Omental fat pad (tissue), 4 donors: ENCODE measurements around the gene ZNF524. TPM values are rescaled to one million over a fixed set of nuclear protein-coding genes. Genes with fewer than 3 reads are reported as not detected.

ENCODE experiments used
- ATAC-seq: fragments of 150-250 bp; one replicate; pipeline ENCODE4 v1.9.1; 2016; ENCODE audit warnings: mild to moderate bottlenecking, moderate library complexity; ENCODE audit not compliant: low FRiP score
- DNase-seq: peaks from one replicate; pipeline ENCODE4 v3.0.0-alpha.2; 2019; ENCODE audit warnings: low spot score
- CTCF ChIP-seq, 3 donors: fragments of 450-650 bp; IDR thresholded peaks; one replicate each; pipeline ENCODE4 v1.5.1; 2016 to 2017; ENCODE audit warnings: antibody characterized with exemption in 3 of 3, mild to moderate bottlenecking in 3 of 3, moderate library complexity in 2 of 3
- total RNA-seq, 4 donors: library from RNA; depleted of rRNA; stranded (reverse); fragments of >200 nt; gene quantifications; one replicate each; pipeline ENCODE4 v1.1.0, GENCODE V29; 2016

Gene ZNF524
- total RNA-seq, 4 donors from 2014 or later: 15.6 to 27.5 (median 17.4) TPM

- ATAC-seq (no peak), DNase-seq (no peak)
- no peak for TF ChIP-seq CTCF (IDR thresholded peaks at IDR 0.05)
Measured at GRCh38 chr19:55606817-55607216, 6.7 kb downstream of the ZNF524 start.

DNA sequence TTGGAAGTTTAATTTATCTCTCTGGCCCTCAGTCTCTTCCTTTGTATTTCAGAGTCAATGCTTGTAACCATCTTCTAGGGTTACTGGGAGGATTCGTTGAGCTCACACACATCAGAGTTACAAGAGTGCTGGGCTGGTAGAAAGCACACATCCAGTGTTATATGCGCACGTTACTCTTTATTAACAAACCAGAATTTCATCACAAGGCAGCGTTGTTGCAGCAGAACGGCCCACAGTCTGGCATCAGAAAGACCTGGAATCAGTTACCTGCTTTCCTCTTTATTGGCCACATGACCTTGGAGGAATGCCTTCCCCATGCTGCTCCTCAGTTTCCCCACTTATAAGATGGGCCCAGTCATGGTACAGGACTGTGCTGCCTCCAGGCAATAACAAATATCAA is 9.2 kb downstream of the ZNF524 start:
- no peak for TF ChIP-seq CTCF (IDR thresholded peaks at IDR 0.05)
- DNase-seq (no peak), ATAC-seq (no peak)

GRCh38 chr19:55611300-55611982 is 11.4 kb downstream of the ZNF524 start:
- DNase-seq: no peak
- no peak for TF ChIP-seq CTCF (IDR thresholded peaks at IDR 0.05)
- ATAC-seq: no peak

DNA sequence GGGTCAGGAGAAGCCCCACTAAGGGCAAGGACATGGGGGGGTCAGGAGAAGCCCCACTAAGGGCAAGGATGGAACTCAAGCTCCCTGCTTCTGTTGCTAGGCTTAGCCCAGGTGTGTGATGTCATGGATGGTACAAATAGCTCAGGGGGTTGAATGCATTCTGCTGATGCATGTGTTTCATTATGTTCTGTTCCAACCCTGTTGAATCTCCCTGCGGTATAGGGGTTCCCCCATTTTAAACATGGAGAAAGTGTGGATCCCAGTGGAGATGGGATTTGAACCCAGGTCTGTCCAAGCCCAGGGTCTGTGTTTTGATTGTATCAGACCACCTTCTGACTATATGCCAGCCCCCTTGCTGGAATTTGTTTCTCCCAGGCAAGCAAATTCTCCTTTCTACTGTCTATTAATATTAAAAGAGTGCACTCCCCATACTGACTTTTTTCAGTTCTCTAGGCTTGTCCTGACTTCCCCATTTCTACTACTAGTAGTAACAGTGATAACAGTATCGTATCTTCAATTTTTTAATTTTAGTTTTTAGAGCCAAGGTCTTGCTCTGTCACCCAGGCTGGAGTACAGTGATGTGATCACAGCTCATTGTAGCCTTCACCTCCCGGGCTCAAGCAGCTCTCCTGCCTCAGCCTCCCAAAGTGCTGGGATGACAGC is 12.0 kb downstream of the ZNF524 start:
- no peak for DNase-seq
- no peak for TF ChIP-seq CTCF (IDR thresholded peaks at IDR 0.05)
- ATAC-seq: no peak

DNA sequence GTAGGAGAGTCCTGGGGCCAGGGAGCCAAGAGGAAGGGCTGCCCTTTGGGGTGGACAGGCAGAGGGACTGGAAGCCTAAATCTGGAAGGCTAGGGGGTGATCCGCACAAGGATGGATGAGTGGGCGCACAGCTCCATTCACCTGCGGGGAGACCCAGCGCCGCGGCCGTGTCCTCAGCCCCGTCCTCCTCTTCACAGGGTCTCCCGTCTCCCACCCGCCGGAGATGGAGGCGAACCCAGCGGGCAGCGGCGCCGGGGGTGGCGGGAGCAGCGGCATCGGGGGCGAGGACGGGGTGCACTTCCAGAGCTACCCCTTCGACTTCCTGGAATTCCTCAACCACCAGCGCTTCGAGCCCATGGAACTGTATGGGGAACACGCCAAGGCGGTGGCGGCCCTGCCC is 13.3 kb downstream of the ZNF524 start:
- ATAC-seq (no peak), DNase-seq (no peak)
- no peak for TF ChIP-seq CTCF (IDR thresholded peaks at IDR 0.05)

- TF ChIP-seq CTCF (IDR thresholded peaks at IDR 0.05): no peak
- ATAC-seq (no peak), DNase-seq (no peak)
Measured at GRCh38 chr19:55613930-55614710, 14.0 kb downstream of the ZNF524 start.
